ENCODE data around the gene DHCR24. TPM values are rescaled to one million over a fixed set of nuclear protein-coding genes. Genes with fewer than 3 reads are reported as not detected.

DHCR24 gene
- total RNA-seq, 1 experiment from 2014 or later, result 337 TPM

- peak overlapping the region; percentile 95 for H3K4me3 Mint-ChIP-seq
- DNase-seq (ENCODE audit: low spot score) (peak; percentile 29), ATAC-seq (peak; percentile 12)
- H3K27me3 Mint-ChIP-seq (ENCODE audit: low read depth), result no peaks in the 10 kb centered on the region
- H3K9me3 Mint-ChIP-seq, result no peaks in the 10 kb centered on the region
- 0 out of 2 replicates have a peak, but pooled peaks have one; percentile 4 for TF ChIP-seq ARID4B (CRISPR knock-in tag; IDR thresholded peaks at IDR 0.05; ENCODE audit: borderline replicate concordance)
- TF ChIP-seq ZNF232 (CRISPR knock-in tag; IDR thresholded peaks at IDR 0.05), result no peak
- no peak for TF ChIP-seq FOXK1 (CRISPR knock-in tag; IDR thresholded peaks at IDR 0.05)
- TF ChIP-seq TP53 (CRISPR knock-in tag; IDR thresholded peaks at IDR 0.05), result no peak
- no peak for TF ChIP-seq USF2 (CRISPR knock-in tag; IDR thresholded peaks at IDR 0.05)
- 0 out of 2 replicates have a peak, but pooled peaks have one; percentile 8 for TF ChIP-seq ZNF281 (CRISPR knock-in tag; IDR thresholded peaks at IDR 0.05)
- no peak for TF ChIP-seq ZNF219 (CRISPR knock-in tag; IDR thresholded peaks at IDR 0.05; ENCODE audit: borderline replicate concordance)
- TF ChIP-seq TEAD4 (CRISPR knock-in tag; IDR thresholded peaks at IDR 0.05), result no peak
- peaks cover 32% of the 10 kb centered on the region for H3K36me3 Mint-ChIP-seq
- POLR2A ChIA-PET, result interaction anchor here (0.6 kb wide), 2 partner anchors 9 to 16 kb away, joined by 3 read pairs; no protein-coding TSS in a partner anchor
- peaks cover 47% of the 10 kb centered on the region for H3K4me1 Mint-ChIP-seq
- H3K27ac Mint-ChIP-seq, result peak overlapping the region; percentile 87
- CTCF ChIA-PET, result interaction anchor here (0.6 to 5.1 kb wide), 16 partner anchors 10 to 1035 kb away, joined by 3 to 43 read pairs (median 4); no protein-coding TSS in a partner anchor
Observed at GRCh38 chr1:54885807-54886723, 930 bp downstream of the DHCR24 start.

- Mint-ChIP-seq H3K36me3 (peaks cover 37% of the 10 kb centered on the region), H3K27me3 (ENCODE audit: low read depth) (no peaks in the 10 kb centered on the region), H3K4me1 (peaks cover 47% of the 10 kb centered on the region), H3K4me3 (peak overlapping the region; percentile 95), H3K27ac (no peak overlapping the region; the same call in 1 of the 2 replicates), H3K9me3 (no peaks in the 10 kb centered on the region)
- CTCF ChIA-PET, result interaction anchor here (1.3 to 5.1 kb wide), 5 partner anchors 13 to 136 kb away, joined by 4 to 43 read pairs (median 7); no protein-coding TSS in a partner anchor
- DNase-seq (ENCODE audit: low spot score), result no peak
- POLR2A ChIA-PET, result interaction anchor here (0.6 kb wide), 1 partner anchor 10 kb away, joined by 3 read pairs; no protein-coding TSS in a partner anchor
- no peak for ATAC-seq
- TF ChIP-seq CTCF (IDR thresholded peaks at IDR 0.05) (no peak), ZNF263 (CRISPR knock-in tag; IDR thresholded peaks at IDR 0.05; ENCODE audit: low read depth) (no peak), CDX4 (CRISPR knock-in tag; IDR thresholded peaks at IDR 0.05; ENCODE audit: borderline replicate concordance) (no peak), ETV6 (CRISPR knock-in tag; IDR thresholded peaks at IDR 0.05) (no peak), PRDM15 (CRISPR knock-in tag; IDR thresholded peaks at IDR 0.05) (no peak), E2F1 (CRISPR knock-in tag; IDR thresholded peaks at IDR 0.05) (no peak), ZNF396 (CRISPR knock-in tag; IDR thresholded peaks at IDR 0.05; ENCODE audit: borderline replicate concordance) (no peak), ZNF317 (CRISPR knock-in tag; IDR thresholded peaks at IDR 0.05; ENCODE audit: borderline replicate concordance, low read depth) (no peak), FOXK1 (CRISPR knock-in tag; IDR thresholded peaks at IDR 0.05) (no peak)
Observed at GRCh38 chr1:54885237-54885679, 1.7 kb downstream of the DHCR24 start.
